ENCODE measurements around the gene ITIH2.

The ITIH2 gene

GRCh38 chr10:7794251-7795026 lies 91.3 kb downstream of the ITIH2 start:
- peaks cover 70% of the 10 kb centered on the region for H3K79me2 ChIP-seq (ENCODE audit: insufficient read depth, low read length)
- H3K4me3 ChIP-seq (ENCODE audit: insufficient read depth, low read length, poor library complexity, severe bottlenecking): no peak overlapping the region
- no peak overlapping the region for H3K4me2 ChIP-seq (ENCODE audit: low read depth, low read length, poor library complexity, severe bottlenecking)
- H3K9ac ChIP-seq (ENCODE audit: low read length): no peak overlapping the region
- H3K9me2 ChIP-seq (replicated peaks; ENCODE audit: insufficient read depth, low read length): no peaks in the 10 kb centered on the region
- H3F3A ChIP-seq (ENCODE audit: insufficient read depth): no peaks in the 10 kb centered on the region
- no peaks in the 10 kb centered on the region for H3K27me3 ChIP-seq (ENCODE audit: low read length)
- H3K9me3 ChIP-seq (ENCODE audit: insufficient read depth, low read length): no peaks in the 10 kb centered on the region
- peaks cover 24% of the 10 kb centered on the region for H3K36me3 ChIP-seq (ENCODE audit: low read length)
- no peak overlapping the region for H2AFZ ChIP-seq (ENCODE audit: low read depth, low read length, severe bottlenecking)
- TF ChIP-seq EZH2phosphoT487 (conservative IDR thresholded peaks at IDR 0.05; ENCODE audit: low read length): no peak
- TF ChIP-seq, protein P1, sequence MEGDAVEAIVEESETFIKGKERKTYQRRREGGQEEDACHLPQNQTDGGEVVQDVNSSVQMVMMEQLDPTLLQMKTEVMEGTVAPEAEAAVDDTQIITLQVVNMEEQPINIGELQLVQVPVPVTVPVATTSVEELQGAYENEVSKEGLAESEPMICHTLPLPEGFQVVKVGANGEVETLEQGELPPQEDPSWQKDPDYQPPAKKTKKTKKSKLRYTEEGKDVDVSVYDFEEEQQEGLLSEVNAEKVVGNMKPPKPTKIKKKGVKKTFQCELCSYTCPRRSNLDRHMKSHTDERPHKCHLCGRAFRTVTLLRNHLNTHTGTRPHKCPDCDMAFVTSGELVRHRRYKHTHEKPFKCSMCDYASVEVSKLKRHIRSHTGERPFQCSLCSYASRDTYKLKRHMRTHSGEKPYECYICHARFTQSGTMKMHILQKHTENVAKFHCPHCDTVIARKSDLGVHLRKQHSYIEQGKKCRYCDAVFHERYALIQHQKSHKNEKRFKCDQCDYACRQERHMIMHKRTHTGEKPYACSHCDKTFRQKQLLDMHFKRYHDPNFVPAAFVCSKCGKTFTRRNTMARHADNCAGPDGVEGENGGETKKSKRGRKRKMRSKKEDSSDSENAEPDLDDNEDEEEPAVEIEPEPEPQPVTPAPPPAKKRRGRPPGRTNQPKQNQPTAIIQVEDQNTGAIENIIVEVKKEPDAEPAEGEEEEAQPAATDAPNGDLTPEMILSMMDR (IDR thresholded peaks at IDR 0.05; ENCODE audit: insufficient read depth, low read length, poor library complexity, severe bottlenecking): no peak
- peaks cover 37% of the 10 kb centered on the region for H4K20me1 ChIP-seq (ENCODE audit: low read depth, low read length)
- no peak overlapping the region for H3K27ac ChIP-seq (ENCODE audit: low read depth, low read length)

- no peaks in the 10 kb centered on the region for H3F3A ChIP-seq (ENCODE audit: insufficient read depth)
- no peak overlapping the region for H3K9ac ChIP-seq (ENCODE audit: low read length)
- H3K9me3 ChIP-seq (ENCODE audit: insufficient read depth, low read length): no peaks in the 10 kb centered on the region
- no peak overlapping the region for H2AFZ ChIP-seq (ENCODE audit: low read depth, low read length, severe bottlenecking)
- peaks cover 58% of the 10 kb centered on the region for H3K79me2 ChIP-seq (ENCODE audit: insufficient read depth, low read length)
- no peaks in the 10 kb centered on the region for H3K27me3 ChIP-seq (ENCODE audit: low read length)
- no peak overlapping the region for H3K4me3 ChIP-seq (ENCODE audit: insufficient read depth, low read length, poor library complexity, severe bottlenecking)
- H3K36me3 ChIP-seq (ENCODE audit: low read length): peaks cover 27% of the 10 kb centered on the region
- peaks cover 27% of the 10 kb centered on the region for H4K20me1 ChIP-seq (ENCODE audit: low read depth, low read length)
- H3K9me2 ChIP-seq (replicated peaks; ENCODE audit: insufficient read depth, low read length): no peaks in the 10 kb centered on the region
- H3K27ac ChIP-seq (ENCODE audit: low read depth, low read length): no peak overlapping the region
- H3K4me2 ChIP-seq (ENCODE audit: low read depth, low read length, poor library complexity, severe bottlenecking): no peak overlapping the region
- TF ChIP-seq, protein P1 (IDR thresholded peaks at IDR 0.05; ENCODE audit: insufficient read depth, low read length, poor library complexity, severe bottlenecking): no peak
- no peak for TF ChIP-seq EZH2phosphoT487 (conservative IDR thresholded peaks at IDR 0.05; ENCODE audit: low read length)
Measured at GRCh38 chr10:7795605-7796004, 92.5 kb downstream of the ITIH2 start.

GRCh38 chr10:7797582-7797981 lies 94.5 kb downstream of the ITIH2 start:
- peaks cover 47% of the 10 kb centered on the region for H3K36me3 ChIP-seq (ENCODE audit: low read length)
- H3K27me3 ChIP-seq (ENCODE audit: low read length): no peaks in the 10 kb centered on the region
- H2AFZ ChIP-seq (ENCODE audit: low read depth, low read length, severe bottlenecking): no peak overlapping the region
- peaks cover 26% of the 10 kb centered on the region for H4K20me1 ChIP-seq (ENCODE audit: low read depth, low read length)
- H3F3A ChIP-seq (ENCODE audit: insufficient read depth): no peaks in the 10 kb centered on the region
- no peak overlapping the region for H3K4me2 ChIP-seq (ENCODE audit: low read depth, low read length, poor library complexity, severe bottlenecking)
- no peaks in the 10 kb centered on the region for H3K9me3 ChIP-seq (ENCODE audit: insufficient read depth, low read length)
- H3K9me2 ChIP-seq (replicated peaks; ENCODE audit: insufficient read depth, low read length): no peaks in the 10 kb centered on the region
- peaks cover 39% of the 10 kb centered on the region for H3K79me2 ChIP-seq (ENCODE audit: insufficient read depth, low read length)
- H3K27ac ChIP-seq (ENCODE audit: low read depth, low read length): no peak overlapping the region
- TF ChIP-seq, protein P1 (IDR thresholded peaks at IDR 0.05; ENCODE audit: insufficient read depth, low read length, poor library complexity, severe bottlenecking): no peak
- no peak for TF ChIP-seq EZH2phosphoT487 (conservative IDR thresholded peaks at IDR 0.05; ENCODE audit: low read length)
- H3K4me3 ChIP-seq (ENCODE audit: insufficient read depth, low read length, poor library complexity, severe bottlenecking): no peak overlapping the region
- no peak overlapping the region for H3K9ac ChIP-seq (ENCODE audit: low read length)
